Heart right ventricle (tissue), 16 donors: ENCODE data around the gene PRKAR1B. TPM values are rescaled to one million over a fixed set of nuclear protein-coding genes. Genes with fewer than 3 reads are reported as not detected.

Experiments
- ATAC-seq, 8 donors: fragments of 200-7000 bp; cut with Tn5 transposase; one replicate each; pipeline ENCODE4 v1.9.1; 2020; ENCODE audit warnings: mild to moderate bottlenecking in 8 of 8, moderate library complexity in 8 of 8, moderate number of reproducible peaks in 1 of 8
- DNase-seq, 2 donors: peaks; one replicate each; pipeline ENCODE4 v3.0.0-alpha.2; 2020
- H3K27ac ChIP-seq, 10 donors: fragments of 200-600 bp; sonication (generic) in 2 of 10; one replicate each; pipeline versions ENCODE4 v1.5.0 to v1.8.0; 2020 to 2022; ENCODE audit warnings: mild to moderate bottlenecking in 3 of 10
- H3K27me3 ChIP-seq, 7 donors: fragments of 200-600 bp; one replicate each; pipeline ENCODE4 v1.8.0; 2021 to 2022; ENCODE audit warnings: mild to moderate bottlenecking in 2 of 7
- H3K36me3 ChIP-seq, 9 donors: fragments of 200-600 bp; sonication (generic) in 1 of 9; one replicate each; pipeline versions ENCODE4 v1.5.0 to v1.8.0; 2020 to 2022; ENCODE audit warnings: mild to moderate bottlenecking in 2 of 9
- H3K4me1 ChIP-seq, 9 donors: fragments of 200-600 bp; sonication (generic) in 1 of 9; one replicate each; pipeline versions ENCODE4 v1.5.0 to v1.8.0; 2020 to 2022; ENCODE audit warnings: mild to moderate bottlenecking in 4 of 9
- H3K4me3 ChIP-seq, 10 donors: fragments of 200-600 bp; sonication (generic) in 2 of 10; one replicate each; pipeline versions ENCODE4 v1.5.0 to v1.8.0; 2020 to 2022; ENCODE audit warnings: mild to moderate bottlenecking in 7 of 10, moderate library complexity in 2 of 10
- H3K9me3 ChIP-seq, 11 donors: fragments of 200-600 bp in 10 of 11; sonication (generic) in 2 of 11; one replicate each; pipeline versions ENCODE4 v1.5.0 to v1.8.0; 2013 to 2022; ENCODE audit warnings: mild to moderate bottlenecking in 2 of 11, control low read depth in 1 of 11, moderate library complexity in 1 of 11
- WGBS, 2 donors: extraction: QIAGEN DNeasy Blood & Tissue Kit; methylation state at CpG; one replicate each; pipeline ENCODE4 v1.1.7; 2013; ENCODE audit warnings: inconsistent platforms in 1 of 2; 5-methylcytosine and 5-hydroxymethylcytosine counted together
- intact Hi-C, 10 donors: fragments of 100-400 bp; cut with DNase I; formaldehyde crosslinking; loops; one replicate each; pipeline versions ENCODE4 v1.11.1 to v1.14.2; 2022
- polyA plus RNA-seq, 2 donors: library from polyadenylated mRNA; stranded (reverse); fragments of 200-250 nt; gene quantifications; one replicate each; pipeline ENCODE4 v1.2.3, GENCODE V29; 2013
- total RNA-seq, 10 donors: library from RNA; stranded (reverse); fragmentation: NEBNext Ultra II Directional in 3 of 10; extraction: Animal tissue kit (Norgen Biotek cat#: 25700) in 3 of 10; gene quantifications; one replicate each; pipeline versions ENCODE4 v1.2.1 to v1.2.4, GENCODE V29; 2021 to 2023
- TF ChIP-seq, protein P1 (sequence below), 9 donors: fragments of 200-600 bp; sonication (generic) in 2 of 9; IDR thresholded peaks; one replicate each; pipeline versions ENCODE4 v1.5.0 to v1.8.0; 2021 to 2022; ENCODE audit warnings: antibody characterized with exemption in 9 of 9, mild to moderate bottlenecking in 5 of 9, moderate library complexity in 1 of 9
- donor health status: Arrhythmogenic right ventricular cardiomyopathy.
- donor health status: ischemic (EF 13 %, LVEDD 7.1; RV severe dilation, severe dysfunction).
- donor health status: healthy with polysubstance abuse.
- donor health status: DM: no; HTN: yes; CAD: no.
- donor health status: DM: no; HTN: no; CAD: no.
- donor health status: ischemic (EF 25% LVEDD 6.9; RV normal size, moderate dysfunction).
- donor health status: ischemic (EF 25% LVEDD 5.7; RV mildly dilated, moderate dysfunction).
- donor health status: healthy.
- donor health status: DM: yes; HTN: yes; CAD: no.
- donor health status: Ischemic cardiomyopathy.
- donor health status: ischemic (EF 35%, LVEDD 5.7; RV mildly dilated, moderate dysfunction).
- donor health status: nonischemic (EF 11% LVEDD 7.7; RV severe dilation, severe dysfunction).
- donor health status: DM: yes; HTN: yes; CAD: no.
- donor health status: PGD.
- donor health status: ischemic (EF 29% LVEDD 5.4; RV normal size, mild dysfunction).
- donor health status: nonischemic (EF 23%, LVEDD 6.1; RV moderate dilation, normal function).

The PRKAR1B gene
- total and polyA plus RNA-seq, 12 donors, result 5.0 to 24.5 (median 20.6) TPM

DNA sequence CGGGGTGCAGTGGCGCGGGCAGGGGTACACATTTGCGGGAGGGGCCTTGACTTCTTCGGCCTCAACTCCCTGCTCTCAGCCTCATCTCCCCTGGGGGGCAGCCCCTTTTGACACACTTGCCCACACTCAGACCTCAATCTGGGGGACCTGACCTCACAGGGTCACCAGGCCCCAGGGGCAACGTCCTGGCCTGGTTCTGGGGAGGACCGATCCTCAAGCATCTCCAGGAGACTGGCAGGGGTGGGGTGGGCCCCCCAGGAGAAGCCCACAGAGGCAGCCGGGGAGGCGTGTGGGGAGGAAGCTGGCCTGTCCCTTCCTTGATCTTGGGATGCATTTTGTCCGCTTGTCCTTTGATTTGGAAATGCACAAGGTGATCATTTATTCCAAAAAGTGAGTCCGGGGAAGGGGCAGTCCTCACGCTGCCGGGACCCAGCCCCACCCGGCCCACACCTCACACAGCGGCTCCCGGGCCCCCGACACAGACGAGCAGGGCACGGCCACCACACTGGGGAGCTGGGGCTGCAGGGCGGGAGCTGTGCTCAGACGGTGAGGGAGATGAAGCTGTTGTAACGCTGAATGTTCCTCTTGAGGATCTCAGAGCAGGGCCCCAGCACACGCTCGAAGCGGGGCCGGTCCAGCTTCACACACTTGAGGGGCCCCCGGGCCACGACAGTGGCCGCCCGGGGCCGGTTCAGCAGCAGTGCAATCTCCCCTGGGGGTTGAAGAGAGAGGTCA, 177.0 kb downstream of the PRKAR1B start:
- Histone ChIP-seq H3K36me3 (no peaks in the 10 kb centered on the region), H3K9me3 (peaks cover 0 to 5% (median 0%) of the 10 kb centered on the region in 11 donors), H3K4me3 (no peak overlapping the region), H3K4me1 (no peaks in the 10 kb centered on the region), H3K27ac (no peak overlapping the region), H3K27me3 (no peaks in the 10 kb centered on the region)
- 95 to 96% methylated on average over 31 of the region's 31 CpGs for WGBS, 2 donors
- no peak for ATAC-seq
- intact Hi-C loops, result no loop called here
- TF ChIP-seq, protein P1, sequence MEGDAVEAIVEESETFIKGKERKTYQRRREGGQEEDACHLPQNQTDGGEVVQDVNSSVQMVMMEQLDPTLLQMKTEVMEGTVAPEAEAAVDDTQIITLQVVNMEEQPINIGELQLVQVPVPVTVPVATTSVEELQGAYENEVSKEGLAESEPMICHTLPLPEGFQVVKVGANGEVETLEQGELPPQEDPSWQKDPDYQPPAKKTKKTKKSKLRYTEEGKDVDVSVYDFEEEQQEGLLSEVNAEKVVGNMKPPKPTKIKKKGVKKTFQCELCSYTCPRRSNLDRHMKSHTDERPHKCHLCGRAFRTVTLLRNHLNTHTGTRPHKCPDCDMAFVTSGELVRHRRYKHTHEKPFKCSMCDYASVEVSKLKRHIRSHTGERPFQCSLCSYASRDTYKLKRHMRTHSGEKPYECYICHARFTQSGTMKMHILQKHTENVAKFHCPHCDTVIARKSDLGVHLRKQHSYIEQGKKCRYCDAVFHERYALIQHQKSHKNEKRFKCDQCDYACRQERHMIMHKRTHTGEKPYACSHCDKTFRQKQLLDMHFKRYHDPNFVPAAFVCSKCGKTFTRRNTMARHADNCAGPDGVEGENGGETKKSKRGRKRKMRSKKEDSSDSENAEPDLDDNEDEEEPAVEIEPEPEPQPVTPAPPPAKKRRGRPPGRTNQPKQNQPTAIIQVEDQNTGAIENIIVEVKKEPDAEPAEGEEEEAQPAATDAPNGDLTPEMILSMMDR (IDR thresholded peaks at IDR 0.05), result no peak
- peak in 1 of 2 donors; percentile 2 for DNase-seq

DNA sequence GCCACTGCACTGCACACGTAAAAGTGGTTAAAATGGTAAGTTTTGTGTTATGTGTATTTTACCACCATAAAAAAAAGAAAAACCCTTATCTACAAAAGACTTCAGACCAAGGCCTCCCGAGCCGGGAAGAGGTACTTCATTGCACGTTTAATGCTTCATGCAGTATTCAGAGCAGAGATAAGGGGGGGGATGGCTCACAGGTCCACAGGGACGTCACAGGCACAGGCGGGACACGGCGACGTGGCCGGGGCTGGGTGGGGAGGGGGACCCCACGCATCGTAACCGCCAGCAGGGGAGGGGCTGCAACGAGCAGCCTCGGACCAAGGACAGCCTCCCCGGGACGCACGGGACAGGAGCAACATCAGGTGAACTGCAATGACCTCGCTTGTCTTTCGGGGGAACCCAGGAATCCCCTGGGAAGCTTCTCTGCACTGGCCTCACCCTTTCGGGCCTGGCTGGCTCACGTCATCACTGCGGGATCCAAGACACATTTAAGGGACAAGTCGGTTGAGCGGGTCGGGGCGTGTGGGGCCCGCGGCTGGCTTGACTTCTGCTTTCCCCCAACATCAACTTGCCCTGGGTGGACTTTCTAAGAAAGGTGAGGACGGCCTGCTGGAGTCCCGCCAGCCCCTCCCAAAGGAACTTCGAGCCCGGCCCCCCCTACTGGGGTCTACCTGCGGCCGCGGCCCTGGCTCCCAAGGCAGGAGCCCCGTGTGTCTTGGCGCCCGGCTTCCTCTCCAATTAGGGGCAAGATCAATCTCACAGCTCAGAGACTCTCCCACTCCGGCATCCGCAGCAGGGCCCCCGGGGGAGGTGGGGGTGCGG, 177.8 kb downstream of the PRKAR1B start:
- WGBS, 2 donors, result 88 to 91% methylated on average over 40 to 43 of the region's 43 CpGs
- intact Hi-C loops, result no loop called here
- H3K4me3 ChIP-seq, result no peak overlapping the region
- DNase-seq (peak in 1 of 2 donors; percentile 7), ATAC-seq (no peak)
- no peak overlapping the region for H3K27ac ChIP-seq
- H3K36me3 ChIP-seq, result no peaks in the 10 kb centered on the region
- no peaks in the 10 kb centered on the region for H3K4me1 ChIP-seq
- H3K9me3 ChIP-seq, result peaks cover 0 to 5% (median 0%) of the 10 kb centered on the region in 11 donors
- TF ChIP-seq, protein P1 (IDR thresholded peaks at IDR 0.05), result no peak
- H3K27me3 ChIP-seq, result no peaks in the 10 kb centered on the region

DNA sequence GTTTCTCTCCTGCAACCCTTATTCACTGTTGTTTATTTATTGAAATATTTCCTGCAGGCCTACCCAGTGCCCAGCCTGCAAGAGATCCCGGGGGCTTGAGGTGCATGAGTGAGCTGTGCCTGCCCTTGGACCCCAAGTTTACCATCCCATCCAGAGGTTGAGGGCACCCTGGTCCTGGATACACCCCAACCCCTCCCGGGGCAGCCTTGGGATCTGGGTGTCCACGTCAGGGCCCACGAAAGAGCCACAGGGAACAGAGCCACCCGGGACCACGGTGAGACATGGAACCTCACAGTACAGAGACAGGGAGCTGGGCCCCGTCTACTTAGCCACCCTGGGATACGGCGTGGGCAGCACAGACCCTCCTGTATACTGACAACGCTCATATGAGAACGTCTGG, 178.7 kb downstream of the PRKAR1B start:
- DNase-seq, result peak in 1 of 2 donors; percentile 7
- WGBS, 2 donors, result 95% methylated on average over 11 of the region's 11 CpGs
- Histone ChIP-seq H3K36me3 (no peaks in the 10 kb centered on the region), H3K27me3 (no peaks in the 10 kb centered on the region), H3K27ac (no peak overlapping the region), H3K4me1 (peaks cover 0 to 2% (median 0%) of the 10 kb centered on the region in 9 donors), H3K9me3 (peaks cover 0 to 5% (median 0%) of the 10 kb centered on the region in 11 donors), H3K4me3 (no peak overlapping the region)
- TF ChIP-seq, protein P1 (IDR thresholded peaks at IDR 0.05), result no peak
- intact Hi-C loops, result no loop called here
- ATAC-seq, result no peak

DNA sequence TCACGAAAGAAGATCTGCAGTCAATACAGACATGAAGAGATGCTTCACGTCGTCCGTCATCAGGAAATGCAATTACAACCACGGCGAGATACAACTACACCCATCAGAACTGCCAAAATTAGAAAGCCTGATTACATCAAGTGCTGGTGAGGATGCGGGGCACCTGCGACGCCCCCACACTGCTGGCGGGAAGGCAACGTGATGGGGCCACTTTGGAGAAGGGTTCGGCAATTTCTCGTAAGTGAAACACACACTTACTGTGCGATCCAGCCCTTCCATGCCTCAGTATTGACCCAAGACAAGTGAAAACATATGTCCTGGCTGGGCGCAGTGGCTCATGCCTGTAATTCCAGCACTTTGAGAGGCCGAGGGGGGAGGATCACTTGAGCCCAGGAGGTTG, 181.6 kb downstream of the PRKAR1B start:
- 76 to 83% methylated on average over 16 of the region's 16 CpGs for WGBS, 2 donors
- no peaks in the 10 kb centered on the region for H3K27me3 ChIP-seq
- no peak overlapping the region for H3K4me3 ChIP-seq
- DNase-seq (no peak), ATAC-seq (no peak)
- intact Hi-C loops, result no loop called here
- peaks cover 0 to 6% (median 0%) of the 10 kb centered on the region in 11 donors for H3K9me3 ChIP-seq
- H3K4me1 ChIP-seq, result peaks cover 0 to 13% (median 6%) of the 10 kb centered on the region in 9 donors
- no peaks in the 10 kb centered on the region for H3K36me3 ChIP-seq
- no peak overlapping the region for H3K27ac ChIP-seq
- TF ChIP-seq, protein P1 (IDR thresholded peaks at IDR 0.05), result no peak
